Hepatocyte (in vitro differentiated cells): ENCODE data around the gene ETV6. TPM values are rescaled to one million over a fixed set of nuclear protein-coding genes. Genes with fewer than 3 reads are reported as not detected.

ENCODE experiments used
- DNase-seq: peaks from one replicate; pipeline ENCODE4 v3.0.0-alpha.2; 2016; ENCODE audit warnings: low spot score
- H2AFZ ChIP-seq: fragments of 200-600 bp; sonication (generic); 2 replicates; pipeline ENCODE4 v1.6.0; 2016; ENCODE audit warnings: antibody characterized with exemption, mild to moderate bottlenecking
- H3K27ac ChIP-seq: fragments of 200-600 bp; sonication (generic); 2 replicates; pipeline ENCODE4 v1.5.1; 2016; ENCODE audit warnings: mild to moderate bottlenecking
- H3K27me3 ChIP-seq: fragments of 200-600 bp; sonication (generic); 2 replicates; pipeline ENCODE4 v1.6.1; 2016
- H3K36me3 ChIP-seq: fragments of 200-600 bp; sonication (generic); replicated peaks from 2 replicates; pipeline ENCODE4 v1.5.1; 2016; ENCODE audit warnings: low read depth; ENCODE audit not compliant: insufficient read depth
- H3K4me1 ChIP-seq: fragments of 200-600 bp; sonication (generic); 2 replicates; pipeline ENCODE4 v1.5.1; 2016; ENCODE audit warnings: mild to moderate bottlenecking, moderate library complexity; ENCODE audit not compliant: insufficient read depth
- H3K4me2 ChIP-seq: fragments of 200-600 bp; sonication (generic); 2 replicates; pipeline ENCODE4 v1.6.0; 2016
- H3K4me3 ChIP-seq: fragments of 200-600 bp; sonication (generic); 2 replicates; pipeline ENCODE4 v1.5.1; 2016; ENCODE audit warnings: mild to moderate bottlenecking
- H3K79me2 ChIP-seq: fragments of 200-600 bp; sonication (generic); 2 replicates; pipeline ENCODE4 v1.6.0; 2017; ENCODE audit warnings: mild to moderate bottlenecking
- H3K9me2 ChIP-seq: fragments of 200-600 bp; sonication (generic); replicated peaks from 2 replicates; pipeline ENCODE4 v1.6.0; 2017; ENCODE audit warnings: mild to moderate bottlenecking; ENCODE audit not compliant: insufficient read depth
- H3K9me3 ChIP-seq: fragments of 200-600 bp; sonication (generic); 2 replicates; pipeline ENCODE4 v1.5.1; 2016; ENCODE audit warnings: low read depth, mild to moderate bottlenecking
- H4K20me1 ChIP-seq: fragments of 200-600 bp; sonication (generic); 2 replicates; pipeline ENCODE4 v1.6.0; 2016; ENCODE audit warnings: mild to moderate bottlenecking; ENCODE audit not compliant: insufficient read depth, poor library complexity, severe bottlenecking
- EZH2 ChIP-seq: fragments of 200-600 bp; sonication (generic); IDR thresholded peaks from 2 replicates; pipeline ENCODE4 v1.6.1; 2016; ENCODE audit warnings: antibody characterized with exemption, mild to moderate bottlenecking, borderline replicate concordance
- EZH2phosphoT487 ChIP-seq: fragments of 200-600 bp; sonication (generic); IDR thresholded peaks from one replicate; pipeline ENCODE4 v1.6.1; 2018; ENCODE audit warnings: antibody characterized with exemption, mild to moderate bottlenecking, low read depth, moderate library complexity; ENCODE audit not compliant: unreplicated experiment, severe bottlenecking
- WGBS: methylation state at CpG from one replicate; pipeline ENCODE4 v1.1.6; 2016; ENCODE audit warnings: low lambda C conversion rate; ENCODE audit errors: missing lambda C conversion rate; 5-methylcytosine and 5-hydroxymethylcytosine counted together
- polyA plus RNA-seq: library from polyadenylated mRNA; unstranded; fragments of >200 nt; fragmentation: Nextera tagmentation; extraction: Ambion mirVana; gene quantifications from 2 replicates; pipeline ENCODE4 v1.2.1, GENCODE V29; 2016
- total RNA-seq: library from RNA; depleted of rRNA; stranded (reverse); fragments of >200 nt; gene quantifications from 2 replicates; pipeline ENCODE4 v1.2.3, GENCODE V29; 2014
- TF ChIP-seq, protein P1 (sequence below): fragments of 200-600 bp; sonication (generic); IDR thresholded peaks from 2 replicates; pipeline ENCODE4 v1.5.1; 2016; ENCODE audit warnings: antibody characterized with exemption, mild to moderate bottlenecking; ENCODE audit not compliant: poor library complexity

The ETV6 gene
- total and polyA plus RNA-seq, 2 experiments from 2014 or later = 8.0 to 9.7 TPM

GRCh38 chr12:11693067-11693466 is 43.6 kb downstream of the ETV6 start:
- Histone ChIP-seq H3K9me2 (no peaks in the 10 kb centered on the region), H3K79me2 (peaks cover 94% of the 10 kb centered on the region)

GRCh38 chr12:11693601-11694000 is 44.1 kb downstream of the ETV6 start:
- peaks cover 2% of the 10 kb centered on the region for H3K4me1 ChIP-seq
- no peak for TF ChIP-seq EZH2phosphoT487
- H2AFZ ChIP-seq = no peak overlapping the region
- H3K79me2 ChIP-seq = peaks cover 94% of the 10 kb centered on the region
- H3K9me2 ChIP-seq = no peaks in the 10 kb centered on the region
- no peak overlapping the region for H3K4me2 ChIP-seq
- H3K4me3 ChIP-seq = no peak overlapping the region
- no peaks in the 10 kb centered on the region for H3K27me3 ChIP-seq
- no peak for DNase-seq
- H3K36me3 ChIP-seq = no peaks in the 10 kb centered on the region
- no peaks in the 10 kb centered on the region for H3K9me3 ChIP-seq
- H4K20me1 ChIP-seq = no peaks in the 10 kb centered on the region
- no peak overlapping the region for H3K27ac ChIP-seq

More at GRCh38 chr12:11693067-11693466, 43.6 kb downstream of the ETV6 start:
- Histone ChIP-seq H4K20me1 (no peaks in the 10 kb centered on the region), H3K4me1 (peaks cover 7% of the 10 kb centered on the region), H2AFZ (no peak overlapping the region), H3K9me3 (no peaks in the 10 kb centered on the region), H3K36me3 (no peaks in the 10 kb centered on the region), H3K4me2 (no peak overlapping the region), H3K27ac (no peak overlapping the region), H3K4me3 (no peak overlapping the region), H3K27me3 (no peaks in the 10 kb centered on the region)
- DNase-seq = no peak
- TF ChIP-seq EZH2 (no peak), EZH2phosphoT487 (no peak)
- TF ChIP-seq, protein P1, sequence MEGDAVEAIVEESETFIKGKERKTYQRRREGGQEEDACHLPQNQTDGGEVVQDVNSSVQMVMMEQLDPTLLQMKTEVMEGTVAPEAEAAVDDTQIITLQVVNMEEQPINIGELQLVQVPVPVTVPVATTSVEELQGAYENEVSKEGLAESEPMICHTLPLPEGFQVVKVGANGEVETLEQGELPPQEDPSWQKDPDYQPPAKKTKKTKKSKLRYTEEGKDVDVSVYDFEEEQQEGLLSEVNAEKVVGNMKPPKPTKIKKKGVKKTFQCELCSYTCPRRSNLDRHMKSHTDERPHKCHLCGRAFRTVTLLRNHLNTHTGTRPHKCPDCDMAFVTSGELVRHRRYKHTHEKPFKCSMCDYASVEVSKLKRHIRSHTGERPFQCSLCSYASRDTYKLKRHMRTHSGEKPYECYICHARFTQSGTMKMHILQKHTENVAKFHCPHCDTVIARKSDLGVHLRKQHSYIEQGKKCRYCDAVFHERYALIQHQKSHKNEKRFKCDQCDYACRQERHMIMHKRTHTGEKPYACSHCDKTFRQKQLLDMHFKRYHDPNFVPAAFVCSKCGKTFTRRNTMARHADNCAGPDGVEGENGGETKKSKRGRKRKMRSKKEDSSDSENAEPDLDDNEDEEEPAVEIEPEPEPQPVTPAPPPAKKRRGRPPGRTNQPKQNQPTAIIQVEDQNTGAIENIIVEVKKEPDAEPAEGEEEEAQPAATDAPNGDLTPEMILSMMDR = no peak
- WGBS = 98% methylated on average over 6 of the region's 6 CpGs

DNA sequence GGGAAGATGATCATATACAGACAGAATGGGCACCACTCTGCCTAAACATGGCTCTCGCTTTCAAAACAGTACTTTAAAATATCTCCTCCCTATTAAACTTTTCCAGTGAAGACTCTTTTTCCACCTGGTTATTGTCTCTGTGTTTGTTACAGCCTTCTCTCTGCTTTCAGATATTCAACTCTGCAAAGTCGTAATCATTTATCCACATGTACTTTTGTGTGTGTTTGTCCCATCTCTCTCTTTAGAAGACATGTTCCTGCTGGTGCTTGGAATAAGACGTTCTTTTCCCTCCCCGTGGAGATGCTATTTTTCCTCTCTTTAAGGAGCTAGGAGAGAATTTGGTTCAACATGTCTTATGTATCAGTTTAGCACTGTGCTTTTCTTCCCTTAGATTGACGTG is 45.1 kb downstream of the ETV6 start:
- WGBS = 76% methylated on average over 5 of the region's 5 CpGs
- no peaks in the 10 kb centered on the region for H4K20me1 ChIP-seq

GRCh38 chr12:11695321-11695720 is 45.8 kb downstream of the ETV6 start:
- TF ChIP-seq, protein P1 = no peak
- TF ChIP-seq EZH2 (no peak), EZH2phosphoT487 (no peak)
- no peaks in the 10 kb centered on the region for H3K9me3 ChIP-seq
- no peaks in the 10 kb centered on the region for H3K4me1 ChIP-seq
- no peak overlapping the region for H3K27ac ChIP-seq
- H3K27me3 ChIP-seq = no peaks in the 10 kb centered on the region
- DNase-seq = no peak
- no peaks in the 10 kb centered on the region for H3K9me2 ChIP-seq
- no peak overlapping the region for H2AFZ ChIP-seq
- H3K4me3 ChIP-seq = no peak overlapping the region
- 94% methylated on average over 3 of the region's 3 CpGs for WGBS
- H3K36me3 ChIP-seq = no peaks in the 10 kb centered on the region
- no peak overlapping the region for H3K4me2 ChIP-seq
- peaks cover 97% of the 10 kb centered on the region for H3K79me2 ChIP-seq
- no peaks in the 10 kb centered on the region for H4K20me1 ChIP-seq

More for the DNA sequence above, 45.1 kb downstream of the ETV6 start:
- Histone ChIP-seq H2AFZ (no peak overlapping the region), H3K36me3 (no peaks in the 10 kb centered on the region), H3K9me2 (no peaks in the 10 kb centered on the region), H3K9me3 (no peaks in the 10 kb centered on the region), H3K27ac (no peak overlapping the region), H3K4me2 (no peak overlapping the region), H3K4me3 (no peak overlapping the region), H3K79me2 (peaks cover 96% of the 10 kb centered on the region), H3K27me3 (no peaks in the 10 kb centered on the region), H3K4me1 (no peaks in the 10 kb centered on the region)
- TF ChIP-seq, protein P1 = no peak
- no peak for TF ChIP-seq EZH2phosphoT487
- no peak for TF ChIP-seq EZH2
- DNase-seq = no peak
